Body of pancreas (tissue), 4 donors: Measurements from ENCODE around the gene KRT86. TPM values are rescaled to one million over a fixed set of nuclear protein-coding genes. Genes with fewer than 3 reads are reported as not detected.

Experiments
- ATAC-seq: fragments of 150-250 bp; one replicate; pipeline ENCODE4 v1.9.1; 2016
- DNase-seq, 4 donors: peaks; one replicate each; pipeline ENCODE4 v3.0.0-alpha.2; 2019
- H3K27ac ChIP-seq, 4 donors: fragments of 200-600 bp; sonication (generic); 1 replicate in 3 of 4; 2 replicates in 1 of 4; pipeline versions ENCODE4 v1.5.1 to v1.6.1; 2016 to 2019; ENCODE audit warnings: mild to moderate bottlenecking in 1 of 4, mixed read lengths in 1 of 4, moderate library complexity in 1 of 4
- H3K27me3 ChIP-seq, 2 donors: fragments of 200-600 bp; sonication (generic); one replicate each; pipeline ENCODE4 v1.6.0; 2016; ENCODE audit warnings: mild to moderate bottlenecking in 1 of 2
- H3K36me3 ChIP-seq, 2 donors: fragments of 200-600 bp; sonication (generic); replicated peaks in 1 of 2; 2 replicates each; pipeline ENCODE4 v1.5.1; 2016; ENCODE audit warnings: low read depth in 2 of 2; ENCODE audit not compliant: insufficient read depth in 1 of 2
- H3K4me1 ChIP-seq: fragments of 200-600 bp; sonication (generic); one replicate; pipeline ENCODE4 v1.6.0; 2016
- H3K4me3 ChIP-seq, 2 donors: fragments of 200-600 bp; sonication (generic); 1 replicate in 1 of 2; 2 replicates in 1 of 2; pipeline ENCODE4 v1.5.1; 2016 to 2019
- H3K9me3 ChIP-seq, 3 donors: fragments of 200-600 bp; sonication (generic); 1 replicate in 2 of 3; 2 replicates in 1 of 3; pipeline ENCODE4 v1.5.1; 2016
- POLR2A ChIP-seq, 3 donors: fragments of 450-650 bp; IDR thresholded peaks; one replicate each; pipeline ENCODE4 v1.6.1; 2016; ENCODE audit warnings: antibody characterized with exemption in 3 of 3, mild to moderate bottlenecking in 2 of 3
- WGBS, 2 donors: methylation state at CpG; one replicate each; pipeline ENCODE4 v1.1.5; 2017; 5-methylcytosine and 5-hydroxymethylcytosine counted together
- intact Hi-C: fragments of 100-400 bp; cut with DNase I; formaldehyde crosslinking; loops from one replicate; pipeline ENCODE4 v1.15.1; 2023
- total RNA-seq, 2 donors: library from RNA; depleted of rRNA; stranded (reverse); fragments of >200 nt; gene quantifications; one replicate each; pipeline ENCODE4 v1.1.0, GENCODE V29; 2016
- TF ChIP-seq, protein P1 (sequence below), 7 experiments: fragments of 450-650 bp in 4 of 7; fragments of 200-600 bp in 3 of 7; sonication (generic) in 3 of 7; IDR thresholded peaks; one replicate each; pipeline ENCODE4 v1.5.1; 2016 to 2019; ENCODE audit warnings: antibody characterized with exemption in 7 of 7

KRT86 gene
- total RNA-seq, 2 donors from 2014 or later, result 1.8 to 8.6 TPM

DNA sequence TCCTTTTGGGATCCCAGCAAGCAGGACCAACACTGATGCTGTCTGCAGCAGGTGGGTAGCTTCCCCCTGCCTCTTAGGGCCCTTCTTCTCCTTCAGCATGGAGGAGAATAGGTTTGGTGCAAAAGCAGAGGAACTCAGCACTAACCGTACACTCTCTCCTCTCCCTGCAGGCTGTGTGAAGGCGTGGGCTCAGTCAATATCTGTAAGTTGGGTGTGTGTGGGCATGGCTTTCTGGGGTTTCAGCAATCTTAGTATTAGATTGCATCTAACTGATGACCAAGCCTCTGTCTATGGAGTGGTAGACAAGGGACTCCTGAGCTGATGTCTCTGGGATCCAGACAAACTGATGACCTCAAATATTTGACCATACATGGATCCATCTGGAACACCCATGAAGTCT lies 78.5 kb downstream of the KRT86 start:
- Histone ChIP-seq H3K9me3 (no peaks in the 10 kb centered on the region), H3K27ac (no peak overlapping the region), H3K4me3 (no peak overlapping the region), H3K4me1 (peaks cover 7% of the 10 kb centered on the region), H3K36me3 (no peaks in the 10 kb centered on the region), H3K27me3 (no peaks in the 10 kb centered on the region)
- DNase-seq, result no peak
- intact Hi-C loops, result no loop called here
- TF ChIP-seq, protein P1, sequence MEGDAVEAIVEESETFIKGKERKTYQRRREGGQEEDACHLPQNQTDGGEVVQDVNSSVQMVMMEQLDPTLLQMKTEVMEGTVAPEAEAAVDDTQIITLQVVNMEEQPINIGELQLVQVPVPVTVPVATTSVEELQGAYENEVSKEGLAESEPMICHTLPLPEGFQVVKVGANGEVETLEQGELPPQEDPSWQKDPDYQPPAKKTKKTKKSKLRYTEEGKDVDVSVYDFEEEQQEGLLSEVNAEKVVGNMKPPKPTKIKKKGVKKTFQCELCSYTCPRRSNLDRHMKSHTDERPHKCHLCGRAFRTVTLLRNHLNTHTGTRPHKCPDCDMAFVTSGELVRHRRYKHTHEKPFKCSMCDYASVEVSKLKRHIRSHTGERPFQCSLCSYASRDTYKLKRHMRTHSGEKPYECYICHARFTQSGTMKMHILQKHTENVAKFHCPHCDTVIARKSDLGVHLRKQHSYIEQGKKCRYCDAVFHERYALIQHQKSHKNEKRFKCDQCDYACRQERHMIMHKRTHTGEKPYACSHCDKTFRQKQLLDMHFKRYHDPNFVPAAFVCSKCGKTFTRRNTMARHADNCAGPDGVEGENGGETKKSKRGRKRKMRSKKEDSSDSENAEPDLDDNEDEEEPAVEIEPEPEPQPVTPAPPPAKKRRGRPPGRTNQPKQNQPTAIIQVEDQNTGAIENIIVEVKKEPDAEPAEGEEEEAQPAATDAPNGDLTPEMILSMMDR (IDR thresholded peaks at IDR 0.05), result no peak
- TF ChIP-seq POLR2A (IDR thresholded peaks at IDR 0.05), result no peak
- ATAC-seq, result no peak
- WGBS, 2 donors, result 94 to 98% methylated on average over 2 of the region's 2 CpGs

DNA sequence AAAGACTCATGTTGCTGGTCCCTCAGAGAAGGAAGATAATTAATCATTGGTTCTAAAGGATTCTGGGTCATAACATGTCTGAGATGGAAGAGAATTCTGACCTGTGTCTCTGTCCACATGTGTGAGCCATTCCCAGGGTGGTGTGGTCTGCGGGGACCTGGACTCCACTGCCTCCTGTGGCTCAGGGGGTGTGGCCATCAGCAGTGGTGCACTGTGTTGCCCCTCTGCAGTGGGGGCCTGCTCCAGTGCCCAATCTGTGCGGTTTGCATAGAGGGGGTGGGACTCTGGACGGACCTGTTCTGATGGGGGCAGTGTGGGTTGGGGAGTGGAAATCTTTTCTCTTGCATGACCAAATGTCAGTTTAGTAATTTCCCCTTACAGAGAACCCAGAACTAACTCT lies 79.3 kb downstream of the KRT86 start:
- no peak for ATAC-seq
- no peaks in the 10 kb centered on the region for H3K27me3 ChIP-seq

DNA sequence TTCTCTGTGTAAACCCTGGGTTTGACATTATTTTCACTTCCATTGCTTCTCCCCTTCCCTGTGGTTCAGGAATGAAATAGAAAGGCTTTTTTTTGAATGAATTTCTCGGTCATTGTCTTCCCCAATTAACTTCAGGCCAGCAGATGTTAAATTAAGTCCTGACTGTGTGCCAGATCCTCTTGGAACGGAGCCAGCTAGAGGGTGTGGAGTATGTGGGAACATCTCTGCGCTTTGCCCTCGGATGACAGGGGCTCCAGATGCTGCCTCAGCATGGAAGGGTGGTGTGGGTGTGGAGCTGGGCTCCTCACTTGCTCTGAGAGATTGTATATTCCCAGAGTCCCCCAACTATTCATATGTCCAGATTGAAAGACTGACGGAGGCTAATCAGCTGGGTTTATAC lies 79.8 kb downstream of the KRT86 start:
- 39 to 57% methylated on average over 5 of the region's 5 CpGs for WGBS, 2 donors
- TF ChIP-seq, protein P1 (IDR thresholded peaks at IDR 0.05), result no peak
- no peak for TF ChIP-seq POLR2A (IDR thresholded peaks at IDR 0.05)
- no peak for DNase-seq
- intact Hi-C loops, result no loop called here
- no peak overlapping the region for H3K4me3 ChIP-seq
- no peak overlapping the region for H3K27ac ChIP-seq
- H3K36me3 ChIP-seq, result no peaks in the 10 kb centered on the region
- H3K27me3 ChIP-seq, result no peaks in the 10 kb centered on the region
- H3K4me1 ChIP-seq, result peaks cover 7% of the 10 kb centered on the region
- no peaks in the 10 kb centered on the region for H3K9me3 ChIP-seq
- ATAC-seq, result no peak

More for the DNA sequence above, 79.3 kb downstream of the KRT86 start:
- H3K9me3 ChIP-seq, result no peaks in the 10 kb centered on the region
- no peak for TF ChIP-seq POLR2A (IDR thresholded peaks at IDR 0.05)
- TF ChIP-seq, protein P1 (IDR thresholded peaks at IDR 0.05), result no peak
- no peaks in the 10 kb centered on the region for H3K36me3 ChIP-seq
- no peak overlapping the region for H3K27ac ChIP-seq
- DNase-seq, result no peak
- peaks cover 7% of the 10 kb centered on the region for H3K4me1 ChIP-seq
- H3K4me3 ChIP-seq, result no peak overlapping the region
- intact Hi-C loops, result no loop called here
- WGBS, 2 donors, result 65 to 71% methylated on average over 3 of the region's 3 CpGs

DNA sequence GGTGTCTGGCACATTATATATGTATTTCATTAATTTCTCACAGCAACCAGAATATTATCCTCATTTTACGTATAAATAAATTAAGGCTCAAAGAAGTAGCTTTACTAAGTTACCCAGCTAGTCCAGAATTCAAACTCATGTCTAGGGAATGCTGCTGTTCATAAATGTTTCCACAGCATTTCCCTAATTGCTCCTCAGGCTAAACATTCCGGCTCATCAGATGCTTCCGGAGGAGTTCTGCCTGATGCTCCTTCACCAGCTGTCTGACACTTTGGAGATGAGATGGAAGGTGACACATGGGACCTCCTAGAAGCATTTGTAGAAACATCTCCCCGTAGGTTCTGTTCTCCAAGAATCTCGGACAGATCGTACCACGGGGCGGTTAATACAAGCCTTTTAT lies 80.7 kb downstream of the KRT86 start:
- 82 to 90% methylated on average over 8 of the region's 8 CpGs for WGBS, 2 donors
- TF ChIP-seq POLR2A (IDR thresholded peaks at IDR 0.05), result no peak
- TF ChIP-seq, protein P1 (IDR thresholded peaks at IDR 0.05), result no peak
- ATAC-seq (no peak), DNase-seq (no peak)
- Histone ChIP-seq H3K36me3 (no peaks in the 10 kb centered on the region), H3K27ac (no peak overlapping the region), H3K4me1 (peaks cover 7% of the 10 kb centered on the region), H3K4me3 (no peak overlapping the region), H3K9me3 (no peaks in the 10 kb centered on the region), H3K27me3 (no peaks in the 10 kb centered on the region)
- intact Hi-C loops, result no loop called here

DNA sequence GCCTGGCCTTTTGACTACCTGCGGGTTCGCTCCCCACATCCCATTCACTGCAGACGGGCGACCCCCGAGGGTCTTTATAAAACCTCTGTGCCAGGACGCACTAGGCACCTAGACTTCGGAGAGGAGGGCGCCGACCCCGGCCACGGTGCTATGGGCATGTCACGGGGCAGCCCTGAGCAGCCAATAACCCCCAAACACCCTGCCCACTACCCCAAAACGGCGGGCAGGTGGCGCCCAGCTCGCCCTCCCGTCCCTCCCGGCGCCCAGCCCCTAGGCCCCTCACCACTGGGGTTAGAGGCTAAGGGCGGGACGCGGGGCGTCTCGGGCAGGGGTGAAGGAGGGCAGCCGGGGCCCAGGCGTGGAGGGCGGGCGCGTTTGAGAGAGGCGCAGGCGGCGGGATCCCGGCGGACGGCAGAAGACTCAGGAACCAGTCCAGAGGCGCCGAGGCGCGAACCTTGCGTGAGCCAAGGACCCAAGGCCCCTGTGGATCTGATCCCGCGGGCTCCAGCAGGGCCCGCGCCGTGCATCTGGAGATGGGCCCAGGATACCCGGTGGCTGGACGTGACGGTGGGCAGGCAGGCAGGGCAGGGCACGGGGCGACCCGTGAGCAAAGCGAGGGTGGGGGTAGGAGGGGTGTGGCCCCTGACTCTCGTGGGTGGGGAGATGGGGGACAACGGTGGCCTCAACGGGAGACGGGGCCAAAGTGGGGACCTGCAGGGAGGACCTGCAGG lies 81.8 kb downstream of the KRT86 start:
- peaks cover 6% of the 10 kb centered on the region for H3K4me1 ChIP-seq

More for the DNA sequence above, 81.8 kb downstream of the KRT86 start:
- Histone ChIP-seq H3K27ac (no peak overlapping the region), H3K36me3 (no peaks in the 10 kb centered on the region), H3K27me3 (no peaks in the 10 kb centered on the region), H3K4me3 (no peak overlapping the region), H3K9me3 (no peaks in the 10 kb centered on the region)
- TF ChIP-seq, protein P1 (IDR thresholded peaks at IDR 0.05), result no peak
- no peak for TF ChIP-seq POLR2A (IDR thresholded peaks at IDR 0.05)
- no peak for DNase-seq
- 85 to 89% methylated on average over 10 to 46 of the region's 56 CpGs for WGBS, 2 donors
- intact Hi-C loops, result no loop called here
- no peak for ATAC-seq
